ENCODE results near the gene HNRNPDL. TPM values are rescaled to one million over a fixed set of nuclear protein-coding genes. Genes with fewer than 3 reads are reported as not detected.

HNRNPDL gene
- total and polyA plus RNA-seq, 2 of the 4 experiments (the other 2 are of a cell fraction) = 52.9 to 276 TPM

GRCh38 chr4:82381235-82381634, 49.0 kb downstream of the HNRNPDL start:
- no peak overlapping the region for H4K8ac ChIP-seq (ENCODE audit: low read depth in 2 of 2, low read length in 2 of 2)
- H2AFZ ChIP-seq (replicated peaks; ENCODE audit: low read length, poor library complexity) = no peak overlapping the region
- no peak overlapping the region for H2AK9ac ChIP-seq (replicated peaks; ENCODE audit: low read depth, low read length, poor library complexity)
- H2BK20ac ChIP-seq (ENCODE audit: low read depth, low read length) = no peak overlapping the region
- H3K4ac ChIP-seq (ENCODE audit: low read depth, low read length) = no peak overlapping the region
- peaks cover 4% of the 10 kb centered on the region; the same call in 1 of the 2 replicates for H3K36me3 ChIP-seq (ENCODE audit: control insufficient read depth, insufficient read depth, low read length)
- no TSS peak for BruUV-seq (replicated peaks)
- WGBS, 2 experiments (ENCODE audit: extremely low coverage in 2 of 2, insufficient read length in 1 of 2) = no CpG with 5 or more reads among the region's 3 CpGs
- no peak overlapping the region for H4K91ac ChIP-seq (ENCODE audit: insufficient read depth, low read depth, low read length)
- H3K27me3 ChIP-seq (ENCODE audit: control insufficient read depth, insufficient read depth, low read length) = no peaks in the 10 kb centered on the region
- TF ChIP-seq CHD1 (IDR thresholded peaks at IDR 0.05; ENCODE audit: low read depth, low read length) (no peak), RFX5 (IDR thresholded peaks at IDR 0.05; ENCODE audit: low read depth, low read length) (no peak), MAFK (IDR thresholded peaks at IDR 0.05; ENCODE audit: low read depth, low read length) (no peak), MAZ (IDR thresholded peaks at IDR 0.05; ENCODE audit: borderline replicate concordance, low read depth, low read length) (no peak), RAD21 (IDR thresholded peaks at IDR 0.05; ENCODE audit: low read length) (no peak), BHLHE40 (IDR thresholded peaks at IDR 0.05; ENCODE audit: low read depth, low read length) (no peak), NFE2L2 (IDR thresholded peaks at IDR 0.05; ENCODE audit: low read depth, low read length) (no peak), USF2 (IDR thresholded peaks at IDR 0.05; ENCODE audit: low read depth, low read length) (no peak), CTCF (conservative IDR thresholded peaks at IDR 0.05; ENCODE audit: low read depth, low read length) (no peak), ELK1 (IDR thresholded peaks at IDR 0.05; ENCODE audit: borderline replicate concordance, low read depth, low read length) (no peak), POLR2A (IDR thresholded peaks at IDR 0.05; ENCODE audit: low read depth, low read length) (no peak), MXI1 (IDR thresholded peaks at IDR 0.05; ENCODE audit: borderline replicate concordance, low read depth, low read length) (no peak), CEBPB (IDR thresholded peaks at IDR 0.05; ENCODE audit: low read depth, low read length) (no peak)
- no peak overlapping the region for H2AK5ac ChIP-seq (ENCODE audit: low read depth, low read length)
- H3K56ac ChIP-seq (ENCODE audit: extremely low read depth, insufficient read depth, low read length) = no peak overlapping the region
- no peak overlapping the region for H3K27ac ChIP-seq (ENCODE audit: insufficient read depth, low read length)
- no peak overlapping the region for H2BK15ac ChIP-seq (ENCODE audit: low read depth, low read length)
- CTCF ChIA-PET = interaction anchor here (0.6 kb wide), 1 partner anchor 1067 kb away, joined by 4 read pairs; no protein-coding TSS in a partner anchor
- in situ Hi-C loops (cut with MboI; ENCODE audit: low sequenced_read_pairs) (loop anchor here (5.0 kb wide), 1 partner anchor 36 kb away; no protein-coding TSS in a partner anchor), intact Hi-C loops (cut with micrococcal nuclease) (no loop called here), dilution Hi-C loops (cut with HindIII; ENCODE audit: low sequenced_read_pairs, unreplicated experiment) (no loop called here)
- POLR2A ChIA-PET (ENCODE audit: unreplicated experiment) = no interaction called here
- peaks cover 3% of the 10 kb centered on the region; the same call in 1 of the 2 replicates for H3K9me1 ChIP-seq (ENCODE audit: insufficient read depth, low read length)
- no peaks in the 10 kb centered on the region; the same call in 1 of the 2 replicates for H4K20me1 ChIP-seq (ENCODE audit: insufficient read depth, low read length)
- no peak overlapping the region for H3K4me3 ChIP-seq (ENCODE audit: insufficient read depth, low read depth, low read length)
- no peak overlapping the region for H3K14ac ChIP-seq (replicated peaks; ENCODE audit: low read depth, low read length)
- ATAC-seq (ENCODE audit: low read depth) (no peak), DNase-seq (no peak)
- no peaks in the 10 kb centered on the region for H3K9me3 ChIP-seq (ENCODE audit: control insufficient read depth, insufficient read depth, low read length)
- no peak overlapping the region for H2BK5ac ChIP-seq (ENCODE audit: low read depth, low read length, poor library complexity, severe bottlenecking)
- H3K18ac ChIP-seq (ENCODE audit: low read depth, low read length) = no peak overlapping the region
- H3K79me1 ChIP-seq (ENCODE audit: low read depth in 1 of 2, low read length in 2 of 2) = peaks cover 19 to 44% of the 10 kb centered on the region in 2 experiments
- no peak overlapping the region for H4K5ac ChIP-seq (ENCODE audit: low read depth, low read length)
- H3K4me2 ChIP-seq (ENCODE audit: low read depth, low read length) = no peak overlapping the region
- no peak overlapping the region for H2BK120ac ChIP-seq (ENCODE audit: low read depth, low read length)
- no peak overlapping the region for H3K9ac ChIP-seq (ENCODE audit: low read depth, low read length)
- H3K4me1 ChIP-seq (ENCODE audit: control insufficient read depth, insufficient read depth, low read length) = no peaks in the 10 kb centered on the region
- no peak overlapping the region for H3K23ac ChIP-seq (ENCODE audit: low read depth, low read length)

All from IMR-90 (cell line).